NCI-H1436 treated with DMSO at 0.1 percent for 48 hours (cell line): ENCODE measurements around the gene H2BK1.

Experiments
- DNase-seq: peaks from one replicate; lab custom pipeline; 2025; lab: John Stamatoyannopoulos, UW

H2BK1 gene

GRCh38 chr7:151210087-151210854, at the start of gene H2BK1:
Gene H2BK1, minus strand, starts transcription at chr7:151210488. Its CDS starts 170 bp downstream, at chr7:151210318.
- no peak for DNase-seq

DNA sequence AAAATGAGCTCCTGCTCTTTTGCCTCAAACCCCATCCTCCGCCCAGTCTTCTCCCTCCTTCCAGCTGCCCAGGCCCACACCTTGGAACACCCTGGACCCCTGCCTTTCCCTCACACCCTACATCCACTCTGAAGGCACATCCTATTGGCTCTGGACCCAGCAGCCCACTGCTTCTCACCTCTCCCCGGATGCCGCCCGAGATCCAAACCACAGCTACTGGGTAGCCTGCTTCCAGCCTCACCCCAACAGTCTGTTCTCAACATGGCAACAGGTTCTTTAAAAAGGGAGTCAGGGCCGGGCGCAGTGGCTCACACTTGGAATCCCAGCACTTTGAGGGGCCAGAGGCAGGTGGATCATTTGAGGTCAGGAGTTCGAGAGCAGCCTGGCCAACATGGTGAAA, 47.7 kb upstream of the H2BK1 start:
- DNase-seq: no peak

- no peak for DNase-seq
Observed at GRCh38 chr7:151256410-151257045, 46.2 kb upstream of the H2BK1 start.

DNA sequence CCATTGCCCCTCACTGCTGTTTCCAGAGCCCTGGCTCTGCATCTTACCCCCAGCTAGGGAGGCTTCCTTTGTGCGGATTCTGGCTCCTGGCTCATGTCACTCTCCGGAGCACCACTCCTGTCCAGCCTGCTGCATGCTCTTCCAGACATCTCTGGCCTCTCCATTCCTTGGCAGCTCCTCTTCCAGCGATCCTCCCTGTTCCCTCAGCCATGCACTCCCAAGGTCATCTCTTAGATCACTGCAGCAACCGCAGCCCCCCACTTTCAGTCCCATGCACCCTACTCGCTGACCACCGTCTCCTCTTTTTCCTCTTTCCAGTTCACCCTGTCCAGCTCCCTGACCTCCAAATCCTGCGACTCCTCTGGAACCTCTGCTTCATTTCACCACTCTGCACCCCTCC, 45.1 kb upstream of the H2BK1 start:
- DNase-seq: no peak

GRCh38 chr7:151254851-151255250, 44.6 kb upstream of the H2BK1 start:
- DNase-seq: no peak

GRCh38 chr7:151254316-151254715, 44.0 kb upstream of the H2BK1 start:
- no peak for DNase-seq

GRCh38 chr7:151252961-151253711, 42.8 kb upstream of the H2BK1 start:
- no peak for DNase-seq

- DNase-seq: no peak
Observed at GRCh38 chr7:151252561-151252835, 42.2 kb upstream of the H2BK1 start.

DNA sequence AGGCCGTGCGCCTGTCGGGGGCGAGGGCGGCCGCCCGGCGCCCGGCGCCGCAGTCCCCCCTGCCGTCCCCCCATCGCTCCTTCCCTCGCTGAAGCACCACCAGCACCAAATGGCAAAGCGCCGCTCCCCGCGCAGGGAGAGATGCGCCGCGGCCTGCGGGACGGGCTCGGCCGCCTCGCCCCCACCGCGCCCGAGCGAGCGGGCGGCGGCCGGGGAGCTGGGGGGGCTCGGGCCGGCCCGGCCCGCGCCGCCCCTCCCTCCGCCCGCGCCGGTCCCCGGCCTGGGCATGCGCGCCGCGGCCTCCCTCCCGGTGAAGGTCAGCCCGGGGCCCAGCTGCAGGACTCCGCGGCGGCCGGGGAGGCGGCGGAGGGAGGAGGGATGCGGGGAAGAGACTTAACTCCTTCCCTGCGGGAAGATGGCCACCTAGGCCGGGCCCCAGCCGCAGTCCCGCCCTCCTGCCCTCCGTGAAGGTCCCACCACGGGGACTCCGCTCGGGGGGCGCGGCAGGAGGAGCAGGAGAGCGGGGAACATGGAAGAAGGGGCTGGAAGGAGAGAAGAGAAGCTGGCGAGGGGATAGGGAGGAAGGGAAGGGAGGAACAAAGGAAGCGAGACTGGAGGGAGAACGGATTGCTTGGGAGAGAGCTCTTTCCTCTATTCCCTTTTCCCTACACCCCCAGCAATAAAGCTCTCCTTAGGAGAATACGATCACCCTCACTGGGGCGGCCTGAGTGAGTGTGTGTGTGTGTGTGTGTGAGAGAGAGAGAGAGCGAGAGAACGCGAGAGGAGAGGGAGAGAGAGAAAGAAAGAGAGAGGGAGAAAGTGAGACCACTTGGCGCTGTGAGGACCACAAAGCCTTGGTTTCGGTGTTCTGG, 41.6 kb upstream of the H2BK1 start:
- no peak for DNase-seq

DNA sequence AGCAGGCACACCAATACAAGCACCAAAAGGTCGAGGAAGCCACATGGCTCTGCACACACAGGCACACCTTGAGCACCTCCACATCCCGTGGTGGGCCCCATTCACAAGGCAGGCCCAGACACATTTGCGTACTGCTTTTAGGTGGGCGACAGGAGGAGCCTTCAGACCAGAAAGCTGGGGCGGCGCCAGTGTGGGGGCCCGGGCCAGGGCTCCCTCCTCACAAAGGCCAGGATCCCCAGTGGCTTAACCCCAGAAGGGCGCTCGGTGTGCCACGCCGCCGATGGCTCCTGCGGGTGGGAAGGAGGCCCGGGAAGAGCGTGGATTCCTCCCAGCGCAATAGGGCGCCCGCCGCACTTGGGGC, 41.0 kb upstream of the H2BK1 start:
- no peak for DNase-seq

DNA sequence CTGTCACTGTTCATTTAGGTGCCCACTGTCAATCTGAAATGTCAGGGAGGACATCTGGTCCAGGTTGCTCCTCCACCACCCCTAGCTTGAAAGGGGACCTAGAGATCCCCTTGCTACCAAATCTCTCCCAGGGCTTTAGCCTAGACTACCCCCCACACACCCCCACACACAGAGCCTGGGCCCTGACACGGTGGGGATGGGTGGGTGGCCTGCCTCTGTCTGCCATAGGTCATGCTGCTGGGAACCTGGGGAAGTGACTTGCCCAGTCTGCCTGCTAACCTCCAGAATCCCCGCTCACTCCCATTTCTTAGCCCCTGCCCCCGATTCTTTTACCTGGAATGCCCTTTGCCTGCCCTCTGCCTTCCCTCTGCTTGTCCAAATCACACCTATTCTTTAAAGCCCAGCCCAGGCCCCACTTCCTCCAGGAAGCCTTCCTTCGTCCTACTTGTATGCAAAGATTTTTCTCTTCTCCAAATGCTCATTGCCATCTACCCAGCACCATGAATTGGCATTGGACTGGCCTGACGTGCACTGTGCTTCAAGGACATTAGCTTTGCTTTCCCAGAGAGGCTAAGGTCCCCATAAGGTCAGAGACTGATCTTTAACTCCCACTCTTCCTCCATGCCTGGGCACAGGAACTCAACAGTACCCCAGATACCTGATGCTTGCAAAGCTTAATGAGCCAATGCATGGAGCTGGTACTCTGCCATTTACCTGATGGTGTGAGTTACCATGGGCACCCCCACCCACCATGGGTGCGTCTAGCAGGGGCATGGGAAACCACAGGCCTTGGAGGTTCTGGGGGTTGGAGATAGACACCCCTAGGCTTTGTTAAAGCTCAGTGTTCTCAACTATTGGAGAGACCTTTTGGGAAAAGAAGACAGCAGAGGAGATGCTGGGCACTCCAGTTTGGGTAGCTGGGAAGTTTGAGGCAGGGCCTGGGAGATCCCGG, 40.2 kb upstream of the H2BK1 start:
- no peak for DNase-seq

- DNase-seq: no peak
Observed at GRCh38 chr7:151249732-151250072, 39.4 kb upstream of the H2BK1 start.

DNA sequence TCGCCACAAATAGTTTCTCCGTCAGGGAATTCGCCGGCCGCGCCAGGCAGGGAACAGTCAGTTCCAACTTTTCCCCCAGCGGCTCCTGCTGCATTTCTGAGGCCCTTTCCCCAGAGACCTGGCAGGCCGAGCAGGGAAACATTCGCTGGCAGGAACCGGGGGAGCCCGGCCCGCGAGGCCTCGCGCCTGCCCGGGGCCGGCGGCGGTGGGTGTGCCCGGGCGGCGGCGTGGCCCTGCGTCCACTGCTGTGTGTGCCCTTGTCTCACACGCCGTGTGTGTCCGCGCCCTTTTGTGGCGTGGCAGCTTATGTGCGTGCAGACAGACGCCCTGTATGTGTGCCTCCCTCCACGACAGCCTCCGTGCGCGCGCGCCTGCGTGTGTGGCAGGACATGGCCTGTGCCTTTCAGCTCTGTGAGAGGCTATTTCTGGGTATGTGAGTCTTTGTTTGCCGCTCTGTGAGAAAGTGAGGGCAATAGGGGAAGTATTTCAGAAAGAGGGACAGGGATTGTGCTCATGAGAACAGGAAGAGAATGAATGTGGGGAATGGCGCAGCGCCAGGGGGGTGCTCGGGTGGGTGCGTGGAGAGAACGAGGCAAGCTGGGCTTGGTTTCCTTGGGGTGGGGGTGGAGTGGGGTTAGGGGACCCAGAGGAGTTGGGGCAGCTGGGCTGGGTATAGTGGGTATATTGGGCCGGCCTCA, 38.9 kb upstream of the H2BK1 start:
- DNase-seq: no peak

- DNase-seq: no peak
Observed at GRCh38 chr7:151248346-151249033, 38.2 kb upstream of the H2BK1 start, which contains the start of gene SMARCD3. Gene SMARCD3, minus strand, starts transcription at chr7:151248694. Its CDS starts 132 bp downstream, at chr7:151248562.

DNA sequence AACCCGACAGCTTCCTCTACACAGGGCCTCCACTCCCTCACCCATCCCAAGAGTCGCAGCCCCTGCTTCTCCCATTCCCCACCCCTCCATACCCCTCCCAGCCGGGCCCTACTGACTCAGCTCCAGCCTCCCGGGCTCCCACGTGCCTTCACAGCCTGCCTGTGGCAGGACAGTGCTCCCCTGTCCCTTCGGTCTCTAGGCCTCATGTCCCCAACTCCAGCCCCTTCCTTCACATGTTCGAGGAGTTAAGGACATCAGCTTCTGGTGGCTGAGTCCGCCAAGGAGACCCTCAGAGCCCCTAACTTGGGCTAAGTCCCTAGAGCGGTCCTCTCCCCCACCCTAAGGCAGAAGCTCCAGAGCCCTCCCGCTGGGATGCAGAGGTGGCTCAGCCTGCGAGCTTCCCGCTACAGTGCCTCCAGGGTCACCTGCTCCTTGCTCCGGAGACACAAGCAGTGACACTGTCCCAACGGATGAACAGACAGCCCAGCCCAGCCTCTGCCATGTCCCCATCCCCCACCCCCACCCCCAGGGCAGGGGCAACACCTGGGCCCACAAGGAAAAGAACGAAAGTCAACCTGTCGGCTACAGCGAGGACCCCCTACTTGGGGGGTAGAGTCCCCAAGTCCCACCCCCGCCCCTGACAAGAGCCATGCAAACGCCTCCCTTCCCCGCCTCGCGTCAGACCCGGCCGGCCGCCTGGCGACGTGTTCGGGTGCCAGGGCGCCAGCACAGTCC, 37.5 kb upstream of the H2BK1 start:
- DNase-seq: no peak

DNA sequence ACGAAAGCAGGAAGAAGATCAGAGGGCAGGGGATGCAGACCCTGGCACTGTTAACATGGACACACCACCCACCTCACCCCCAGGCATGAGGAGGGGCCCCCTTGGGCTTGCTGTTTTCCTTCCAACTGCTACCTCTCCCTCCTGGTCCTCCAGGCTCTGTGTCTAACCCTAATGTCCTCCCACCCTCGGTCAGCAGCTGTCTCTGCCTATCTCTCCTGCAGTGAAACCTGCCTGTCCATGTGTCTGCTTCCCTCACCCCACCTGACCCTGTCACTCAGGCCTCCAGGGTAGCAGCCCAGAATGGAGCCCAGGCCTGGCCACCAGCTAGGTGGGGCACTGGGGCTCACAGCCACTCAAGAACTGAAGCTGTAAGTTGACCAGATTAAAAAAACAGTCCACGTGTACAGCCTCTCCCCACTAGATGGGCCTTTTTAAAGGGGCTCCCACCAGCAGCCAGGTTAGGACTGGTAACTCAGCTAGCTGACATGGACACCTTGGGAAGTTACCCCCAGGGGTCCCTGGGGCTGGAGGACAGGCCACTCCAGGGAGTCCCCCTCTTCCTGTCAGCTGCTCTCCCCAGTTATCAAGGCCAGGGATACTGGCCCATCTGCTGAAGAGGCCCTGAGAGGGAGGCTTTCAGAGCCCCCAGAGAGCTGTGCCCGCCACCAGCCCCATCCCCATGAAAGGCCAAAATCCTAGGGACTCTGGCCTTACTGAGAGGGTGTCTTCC, 36.7 kb upstream of the H2BK1 start:
- DNase-seq: no peak

GRCh38 chr7:151246102-151246850, 36.0 kb upstream of the H2BK1 start:
- no peak for DNase-seq
